HG03135 (cell line): Measurements from ENCODE around the gene ENOX1.
A peak's percentile ranks its signal among the peaks of the same experiment; 100 is the strongest.

Experiments
- ATAC-seq: cut with Tn5 transposase; IDR thresholded peaks from one replicate; pipeline ENCODE4 v1.9.1; 2021; ENCODE audit warnings: mild to moderate bottlenecking, moderate library complexity; ENCODE audit not compliant: unreplicated experiment

ENOX1 gene

GRCh38 chr13:43329702-43330101 is 457.1 kb downstream of the ENOX1 start:
- ATAC-seq: no peak

- no peak for ATAC-seq
Observed at GRCh38 chr13:43328907-43329306, 457.9 kb downstream of the ENOX1 start.

GRCh38 chr13:43326100-43326499 is 460.7 kb downstream of the ENOX1 start:
- ATAC-seq: no peak

GRCh38 chr13:43325636-43326035 is 461.1 kb downstream of the ENOX1 start:
- no peak for ATAC-seq

GRCh38 chr13:43324129-43324528 is 462.6 kb downstream of the ENOX1 start:
- ATAC-seq: no peak

- ATAC-seq: no peak
Observed at GRCh38 chr13:43319617-43320444, 466.9 kb downstream of the ENOX1 start.

GRCh38 chr13:43316946-43317353 is 469.8 kb downstream of the ENOX1 start:
- no peak for ATAC-seq

GRCh38 chr13:43316281-43316680 is 470.5 kb downstream of the ENOX1 start:
- ATAC-seq: no peak

GRCh38 chr13:43315522-43315921 is 471.2 kb downstream of the ENOX1 start:
- ATAC-seq: no peak

GRCh38 chr13:43309311-43309710 is 477.5 kb downstream of the ENOX1 start:
- no peak for ATAC-seq

GRCh38 chr13:43307921-43308433 is 478.8 kb downstream of the ENOX1 start:
- ATAC-seq: peak; percentile 61

GRCh38 chr13:43307221-43307920 is 479.4 kb downstream of the ENOX1 start:
- ATAC-seq: no peak

GRCh38 chr13:43306372-43306771 is 480.4 kb downstream of the ENOX1 start:
- ATAC-seq: no peak

GRCh38 chr13:43305416-43305815 is 481.4 kb downstream of the ENOX1 start:
- ATAC-seq: no peak

- ATAC-seq: no peak
Observed at GRCh38 chr13:43304945-43305344, 481.8 kb downstream of the ENOX1 start.

GRCh38 chr13:43304449-43304848 is 482.3 kb downstream of the ENOX1 start:
- no peak for ATAC-seq

GRCh38 chr13:43303033-43303729 is 483.6 kb downstream of the ENOX1 start:
- ATAC-seq: no peak

- ATAC-seq: no peak
Observed at GRCh38 chr13:43301346-43301969, 485.3 kb downstream of the ENOX1 start.

GRCh38 chr13:43300865-43301264 is 485.9 kb downstream of the ENOX1 start:
- no peak for ATAC-seq

- no peak for ATAC-seq
Observed at GRCh38 chr13:43299374-43299773, 487.4 kb downstream of the ENOX1 start.

GRCh38 chr13:43298816-43299215 is 488.0 kb downstream of the ENOX1 start:
- no peak for ATAC-seq
